BJ (cell line): Measurements from ENCODE around the gene DUSP16. TPM values are rescaled to one million over a fixed set of nuclear protein-coding genes. Genes with fewer than 3 reads are reported as not detected.

ENCODE experiments used
- CTCF ChIA-PET: fragments of 350-600 bp; formaldehyde crosslinking; extraction: SDS; loops from one replicate; lab custom pipeline; 2021; ENCODE audit warnings: antibody characterized with exemption, inconsistent platforms; lab: Yijun Ruan, JAX
- POLR2A ChIA-PET: fragments of 300-600 bp; sonication (Branson Sonifier 250); formaldehyde crosslinking; extraction: SDS; loops from one replicate; lab custom pipeline; 2021; ENCODE audit warnings: antibody characterized with exemption; lab: Charles Lee
- DNase-seq: peaks from one replicate; pipeline ENCODE4 v3.0.0-alpha.2; 2011; ENCODE audit warnings: low read depth
- H3K27me3 ChIP-seq: 2 replicates; pipeline ENCODE4 v1.6.0; 2011; ENCODE audit warnings: low read length; ENCODE audit not compliant: control insufficient read depth, insufficient read depth
- H3K36me3 ChIP-seq: 2 replicates; pipeline ENCODE4 v1.5.1; 2011; ENCODE audit warnings: low read length; ENCODE audit not compliant: control insufficient read depth, insufficient read depth
- H3K4me3 ChIP-seq: 2 replicates; pipeline ENCODE4 v1.5.1; 2011; ENCODE audit warnings: low read depth, mild to moderate bottlenecking, control low read depth, low read length
- polyA minus RNA-seq: library from RNA; depleted of rRNA, polyadenylated mRNA; stranded (reverse); fragments of >200 nt; gene quantifications from 2 replicates; pipeline ENCODE4 v1.2.3, GENCODE V29; 2011; rRNA and poly(A)+ RNA removed
- polyA plus RNA-seq: library from polyadenylated mRNA; depleted of rRNA; stranded (reverse); fragments of >200 nt; gene quantifications from 2 replicates; pipeline ENCODE4 v1.2.3, GENCODE V29; 2011; rRNA removed
- TF ChIP-seq, protein P1 (sequence below): IDR thresholded peaks from 2 replicates; pipeline ENCODE4 v1.5.1; 2011; ENCODE audit warnings: low read depth, mild to moderate bottlenecking, control low read depth, inconsistent platforms, low read length, moderate library complexity; ENCODE audit not compliant: insufficient read depth

DUSP16 gene, protein sequence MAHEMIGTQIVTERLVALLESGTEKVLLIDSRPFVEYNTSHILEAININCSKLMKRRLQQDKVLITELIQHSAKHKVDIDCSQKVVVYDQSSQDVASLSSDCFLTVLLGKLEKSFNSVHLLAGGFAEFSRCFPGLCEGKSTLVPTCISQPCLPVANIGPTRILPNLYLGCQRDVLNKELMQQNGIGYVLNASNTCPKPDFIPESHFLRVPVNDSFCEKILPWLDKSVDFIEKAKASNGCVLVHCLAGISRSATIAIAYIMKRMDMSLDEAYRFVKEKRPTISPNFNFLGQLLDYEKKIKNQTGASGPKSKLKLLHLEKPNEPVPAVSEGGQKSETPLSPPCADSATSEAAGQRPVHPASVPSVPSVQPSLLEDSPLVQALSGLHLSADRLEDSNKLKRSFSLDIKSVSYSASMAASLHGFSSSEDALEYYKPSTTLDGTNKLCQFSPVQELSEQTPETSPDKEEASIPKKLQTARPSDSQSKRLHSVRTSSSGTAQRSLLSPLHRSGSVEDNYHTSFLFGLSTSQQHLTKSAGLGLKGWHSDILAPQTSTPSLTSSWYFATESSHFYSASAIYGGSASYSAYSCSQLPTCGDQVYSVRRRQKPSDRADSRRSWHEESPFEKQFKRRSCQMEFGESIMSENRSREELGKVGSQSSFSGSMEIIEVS
- polyA plus RNA-seq: 5.5 and 7.9 TPM in 2 replicates
- polyA minus RNA-seq: 8.4 and 12.5 TPM in 2 replicates

DNA sequence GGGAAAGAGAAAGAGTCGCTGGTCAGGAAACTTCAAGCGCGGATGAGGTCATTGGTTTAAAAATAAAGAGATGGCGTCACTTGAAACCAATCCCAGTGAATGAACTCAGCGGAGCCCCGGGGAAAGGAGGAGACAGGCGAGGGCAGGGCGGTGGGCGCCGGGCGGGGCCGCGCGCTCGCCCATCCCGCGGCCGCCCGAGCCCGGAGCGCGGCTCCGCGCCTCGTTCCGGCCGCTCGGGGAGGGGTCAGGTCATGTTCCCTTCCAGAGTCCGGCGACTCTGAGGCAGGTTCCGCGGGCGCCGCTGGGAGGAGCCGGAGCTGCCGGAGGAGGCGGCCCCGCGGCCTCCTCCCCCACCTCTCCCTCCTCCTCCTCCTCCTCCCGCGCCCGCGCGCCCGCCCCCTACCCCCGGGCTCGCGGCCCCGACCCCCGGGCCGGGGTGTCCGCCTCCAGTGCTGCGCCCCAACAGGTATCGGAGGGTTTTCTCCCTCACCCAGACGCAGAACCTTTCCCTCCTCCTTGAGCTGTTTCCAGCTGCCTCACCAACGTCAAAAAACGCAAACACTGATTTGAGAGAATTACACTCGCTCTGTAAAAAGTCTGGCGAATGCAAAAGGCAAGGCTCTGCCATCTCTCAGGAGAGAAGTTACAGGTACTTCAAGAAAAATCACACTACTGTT, at the start of gene DUSP16:
Gene DUSP16, minus strand, starts transcription at position 279 of the 677 bp plus-strand sequence. CDS start 41,765 bp downstream, outside the sequence.
- TF ChIP-seq, protein P1, sequence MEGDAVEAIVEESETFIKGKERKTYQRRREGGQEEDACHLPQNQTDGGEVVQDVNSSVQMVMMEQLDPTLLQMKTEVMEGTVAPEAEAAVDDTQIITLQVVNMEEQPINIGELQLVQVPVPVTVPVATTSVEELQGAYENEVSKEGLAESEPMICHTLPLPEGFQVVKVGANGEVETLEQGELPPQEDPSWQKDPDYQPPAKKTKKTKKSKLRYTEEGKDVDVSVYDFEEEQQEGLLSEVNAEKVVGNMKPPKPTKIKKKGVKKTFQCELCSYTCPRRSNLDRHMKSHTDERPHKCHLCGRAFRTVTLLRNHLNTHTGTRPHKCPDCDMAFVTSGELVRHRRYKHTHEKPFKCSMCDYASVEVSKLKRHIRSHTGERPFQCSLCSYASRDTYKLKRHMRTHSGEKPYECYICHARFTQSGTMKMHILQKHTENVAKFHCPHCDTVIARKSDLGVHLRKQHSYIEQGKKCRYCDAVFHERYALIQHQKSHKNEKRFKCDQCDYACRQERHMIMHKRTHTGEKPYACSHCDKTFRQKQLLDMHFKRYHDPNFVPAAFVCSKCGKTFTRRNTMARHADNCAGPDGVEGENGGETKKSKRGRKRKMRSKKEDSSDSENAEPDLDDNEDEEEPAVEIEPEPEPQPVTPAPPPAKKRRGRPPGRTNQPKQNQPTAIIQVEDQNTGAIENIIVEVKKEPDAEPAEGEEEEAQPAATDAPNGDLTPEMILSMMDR: peak; percentile 16; the same call in 1 of the 2 replicates
- peak; percentile 88 for DNase-seq
- CTCF ChIA-PET: interaction anchor here (0.5 to 2.6 kb wide), 20 partner anchors 8 to 192 kb away, joined by 3 to 35 read pairs (median 4); no protein-coding TSS in a partner anchor
- H3K36me3 ChIP-seq: no peaks in the 10 kb centered on the region
- H3K4me3 ChIP-seq: peak within 1 kb of the TSS; percentile 82
- H3K27me3 ChIP-seq: no peaks in the 10 kb centered on the region
- POLR2A ChIA-PET: interaction anchor here (0.6 kb wide), 1 partner anchor 14 kb away, joined by 3 read pairs; no protein-coding TSS in a partner anchor

DNA sequence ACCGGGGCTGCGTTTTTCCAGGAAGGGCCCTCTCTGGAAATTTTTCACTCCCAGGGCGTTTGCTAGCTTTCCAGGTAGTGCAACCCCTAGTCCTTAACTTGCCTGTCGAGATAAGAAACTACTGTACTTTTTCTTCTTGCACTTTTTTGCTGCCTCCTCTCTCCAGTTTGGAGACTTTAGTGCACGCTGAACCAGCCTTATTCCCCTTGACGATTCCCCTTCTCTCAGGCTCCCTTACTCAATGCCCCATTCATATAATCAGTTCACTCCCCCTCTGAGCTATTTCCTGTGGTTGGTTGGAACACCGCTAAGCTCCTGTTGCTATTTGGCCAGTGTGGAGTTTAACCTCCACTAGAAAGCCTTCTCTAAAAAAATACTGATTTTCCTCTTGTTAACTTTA, 49.7 kb upstream of the DUSP16 start:
- POLR2A ChIA-PET: interaction anchor here (0.7 kb wide), 1 partner anchor 206 kb away, joined by 3 read pairs; no protein-coding TSS in a partner anchor

DNA sequence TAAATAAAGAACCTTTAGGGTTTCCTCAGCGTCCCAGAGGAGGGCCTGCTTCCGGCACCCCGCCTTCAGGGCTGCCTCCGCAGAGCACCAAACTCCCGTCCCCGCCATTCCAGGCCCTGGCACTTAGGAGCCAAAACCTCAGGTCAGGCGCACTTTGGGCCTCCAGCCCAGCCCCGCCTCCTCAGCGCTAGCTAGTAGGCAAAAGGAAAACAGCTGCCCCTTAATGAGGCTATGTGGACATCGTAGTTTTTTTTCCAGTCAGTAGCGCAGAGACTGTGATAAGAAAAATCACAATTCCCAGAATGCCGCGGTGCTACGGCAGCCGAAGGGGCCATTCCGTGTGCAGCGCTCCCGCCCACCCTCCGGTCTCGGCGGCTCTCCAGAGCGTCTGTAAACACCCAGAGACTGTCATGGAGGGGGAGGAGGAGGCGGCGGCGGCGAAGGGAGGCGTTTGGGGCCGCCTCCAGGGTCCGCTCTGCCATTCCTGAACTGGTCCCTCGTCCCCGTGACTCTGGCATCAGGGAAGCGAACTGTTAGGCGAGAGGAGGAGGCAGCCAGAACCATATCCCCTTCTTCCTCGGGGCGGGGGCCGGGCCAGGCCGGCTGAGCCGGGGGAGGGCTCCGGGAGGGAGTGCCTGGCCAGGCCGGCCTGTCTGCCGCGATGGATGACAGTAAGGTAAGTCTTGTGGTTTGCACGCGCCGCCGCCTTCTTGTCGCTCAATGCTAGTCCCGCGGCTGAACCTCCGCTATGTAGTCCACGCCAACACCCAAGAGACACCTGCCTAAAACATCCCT, 49.0 kb upstream of the DUSP16 start, which contains the start of gene CREBL2:
Gene CREBL2, plus strand, starts transcription at position 365 of the 795 bp plus-strand sequence. Its CDS starts 297 bp downstream, at position 662.
- DNase-seq: peak; percentile 84
- Histone ChIP-seq H3K4me3 (peak within 1 kb of the TSS; percentile 85), H3K36me3 (no peaks in the 10 kb centered on the region), H3K27me3 (no peaks in the 10 kb centered on the region)
- POLR2A ChIA-PET: no interaction called here
- TF ChIP-seq, protein P1: no peak
- CTCF ChIA-PET: interaction anchor here (0.6 to 1.6 kb wide), 6 partner anchors 19 to 532 kb away, joined by 3 to 4 read pairs (median 3); no protein-coding TSS in a partner anchor

More for the DNA sequence above, 49.7 kb upstream of the DUSP16 start:
- Histone ChIP-seq H3K27me3 (no peaks in the 10 kb centered on the region), H3K36me3 (no peaks in the 10 kb centered on the region), H3K4me3 (peak overlapping the region; percentile 85)
- TF ChIP-seq, protein P1: no peak
- DNase-seq: no peak
- CTCF ChIA-PET: interaction anchor here (0.7 to 1.6 kb wide), 4 partner anchors 19 to 44 kb away, joined by 3 to 4 read pairs (median 3); no protein-coding TSS in a partner anchor

DNA sequence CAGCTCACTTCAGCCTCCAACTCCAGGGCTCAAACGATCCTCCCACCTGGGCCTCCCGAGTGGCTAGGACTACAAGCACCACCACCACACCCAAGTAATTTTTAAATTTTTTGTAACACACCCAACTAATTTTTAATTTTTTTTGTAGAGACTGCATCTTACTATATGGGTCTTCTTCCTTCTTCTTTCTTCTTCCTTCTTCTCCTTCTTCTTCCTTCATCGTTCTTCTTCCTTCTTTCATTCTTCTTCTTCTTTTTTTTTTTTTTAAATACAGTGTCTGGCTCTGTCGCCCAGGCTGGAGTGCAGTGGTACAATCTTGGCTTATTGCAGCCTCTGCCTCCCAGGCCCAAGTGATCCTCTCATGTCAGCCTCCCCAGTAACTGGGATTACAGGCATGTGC, 48.0 kb upstream of the DUSP16 start:
- no peak overlapping the region; the same call in 1 of the 2 replicates for H3K4me3 ChIP-seq
- no peaks in the 10 kb centered on the region for H3K36me3 ChIP-seq
- no peak for DNase-seq
- H3K27me3 ChIP-seq: no peaks in the 10 kb centered on the region
- ChIA-PET POLR2A (no interaction called here), CTCF (no interaction called here)
- TF ChIP-seq, protein P1: no peak
